Measurements from ENCODE around the gene ZNF197. TPM values are rescaled to one million over a fixed set of nuclear protein-coding genes. Genes with fewer than 3 reads are reported as not detected.

ZNF197 gene
- total RNA-seq, 1 donor from 2014 or later, result 11.5 TPM

DNA sequence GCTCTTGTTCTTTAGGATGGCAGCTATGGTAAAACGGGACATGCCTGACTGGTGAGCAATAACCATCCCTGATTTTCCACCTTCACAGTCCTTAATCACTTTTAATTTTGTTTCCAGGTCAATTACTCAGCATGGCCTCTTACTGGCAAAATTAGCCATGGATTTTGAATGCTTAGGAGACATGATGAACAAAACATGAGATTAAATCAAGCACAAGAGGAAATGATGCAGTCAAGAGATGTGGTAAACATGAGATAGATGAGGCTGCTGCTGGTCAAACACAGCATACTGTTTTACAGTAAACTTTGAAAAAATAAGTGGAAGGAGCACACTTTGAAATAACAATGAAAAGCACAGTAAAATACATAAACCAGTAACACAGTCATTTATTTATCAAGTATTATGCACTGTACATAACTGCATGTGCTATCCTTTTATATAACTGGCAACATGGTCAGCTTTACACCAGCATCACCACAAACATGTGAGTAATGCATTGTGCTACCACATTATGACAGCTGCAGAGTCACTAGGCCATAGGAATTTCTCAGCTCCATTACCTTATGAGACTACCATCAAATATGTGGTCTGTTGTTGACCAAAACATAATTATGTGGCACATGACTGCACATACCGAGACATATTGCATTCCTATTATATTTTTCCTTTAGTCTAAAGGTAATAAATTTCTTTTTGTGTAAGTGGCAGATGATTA, 57.5 kb downstream of the ZNF197 start:
- Histone ChIP-seq H3K4me1 (ENCODE audit: control insufficient read depth in 3 of 3, insufficient read depth in 3 of 3, low read length in 3 of 3) (peaks cover 0 to 9% (median 4%) of the 10 kb centered on the region in 3 donors), H3K27me3 (ENCODE audit: control insufficient read depth in 3 of 3, insufficient read depth in 3 of 3, low read length in 3 of 3) (peaks cover 0 to 4% (median 0%) of the 10 kb centered on the region in 3 donors), H3K9ac (ENCODE audit: low read depth in 1 of 3, low read length in 3 of 3) (no peak overlapping the region), H3K27ac (ENCODE audit: low read depth, low read length) (no peak overlapping the region), H3K36me3 (ENCODE audit: control insufficient read depth in 3 of 3, insufficient read depth in 3 of 3, low read length in 3 of 3) (peaks cover 0 to 11% (median 6%) of the 10 kb centered on the region in 3 donors), H3K4me3 (ENCODE audit: low read length in 3 of 3) (no peak overlapping the region), H3K9me3 (ENCODE audit: control insufficient read depth in 3 of 3, low read length in 3 of 3) (peaks cover 0 to 2% (median 0%) of the 10 kb centered on the region in 3 donors)

DNA sequence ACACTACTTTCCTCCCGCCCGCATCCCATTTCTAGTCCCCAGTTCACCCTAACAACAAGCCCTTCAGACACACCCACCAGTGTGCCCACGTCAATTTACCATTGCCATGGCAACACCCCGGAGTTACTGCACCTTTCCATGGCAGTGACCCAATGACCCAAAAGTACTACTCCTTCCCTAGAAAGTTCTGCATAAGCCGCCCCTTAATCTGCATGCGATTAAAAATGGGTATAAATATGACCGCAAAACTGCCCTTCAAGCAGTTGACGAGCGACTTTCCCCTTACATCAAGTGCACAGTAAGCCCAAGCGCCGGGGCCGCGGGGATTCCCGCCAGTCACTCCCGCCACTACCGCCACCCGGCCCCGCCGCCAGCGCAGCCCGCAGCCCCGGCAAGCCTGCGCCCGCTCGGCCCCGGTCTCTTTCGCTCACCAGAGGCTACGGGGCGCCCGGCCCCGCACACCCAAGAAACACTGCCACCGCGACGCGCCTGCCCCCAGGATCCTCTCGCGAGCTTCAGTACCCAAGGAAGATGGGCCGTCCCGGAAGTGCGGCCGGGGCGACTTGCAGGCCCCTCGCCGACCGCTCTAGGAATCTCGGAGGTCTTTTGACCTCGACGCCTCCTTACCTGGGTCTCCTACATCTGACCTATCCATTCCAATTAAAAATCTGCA, 60.4 kb downstream of the ZNF197 start:
- peaks cover 0 to 2% (median 0%) of the 10 kb centered on the region in 3 donors for H3K9me3 ChIP-seq (ENCODE audit: control insufficient read depth in 3 of 3, low read length in 3 of 3)
- H3K27ac ChIP-seq (ENCODE audit: low read depth, low read length), result no peak overlapping the region
- peaks cover 0 to 11% (median 6%) of the 10 kb centered on the region in 3 donors for H3K36me3 ChIP-seq (ENCODE audit: control insufficient read depth in 3 of 3, insufficient read depth in 3 of 3, low read length in 3 of 3)
- peaks cover 0 to 9% (median 4%) of the 10 kb centered on the region in 3 donors for H3K4me1 ChIP-seq (ENCODE audit: control insufficient read depth in 3 of 3, insufficient read depth in 3 of 3, low read length in 3 of 3)
- peak overlapping the region; percentile 26 to 68 (median 60) for H3K9ac ChIP-seq (ENCODE audit: low read depth in 1 of 3, low read length in 3 of 3)
- H3K4me3 ChIP-seq (ENCODE audit: low read length in 3 of 3), result peak overlapping the region; percentile 71 to 78 (median 77)
- peaks cover 0 to 4% (median 4%) of the 10 kb centered on the region in 3 donors for H3K27me3 ChIP-seq (ENCODE audit: control insufficient read depth in 3 of 3, insufficient read depth in 3 of 3, low read length in 3 of 3)

DNA sequence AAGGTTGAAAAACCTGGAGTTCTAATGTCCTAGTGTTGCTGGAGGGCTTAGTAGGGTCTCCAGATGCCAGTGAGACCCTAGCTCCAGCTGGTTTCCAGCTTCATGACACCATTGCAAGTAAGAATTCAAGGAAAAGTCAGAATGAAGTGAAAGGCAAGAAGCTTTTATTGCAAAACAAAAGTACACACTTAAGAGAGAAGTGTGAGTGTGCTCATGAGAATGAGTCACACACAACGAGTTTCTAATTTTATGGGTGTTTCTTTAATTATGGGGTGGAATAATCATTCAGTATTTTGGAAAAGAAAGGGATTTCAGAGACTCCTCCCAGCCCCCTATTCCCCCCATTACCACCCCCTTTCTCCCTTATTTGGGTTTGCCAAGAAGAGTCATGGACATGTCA, 63.1 kb downstream of the ZNF197 start:
- no peak overlapping the region for H3K27ac ChIP-seq (ENCODE audit: low read depth, low read length)
- H3K4me3 ChIP-seq (ENCODE audit: low read length in 3 of 3), result no peak overlapping the region
- peaks cover 0 to 9% (median 4%) of the 10 kb centered on the region in 3 donors for H3K4me1 ChIP-seq (ENCODE audit: control insufficient read depth in 3 of 3, insufficient read depth in 3 of 3, low read length in 3 of 3)
- peaks cover 0 to 4% (median 4%) of the 10 kb centered on the region in 3 donors for H3K27me3 ChIP-seq (ENCODE audit: control insufficient read depth in 3 of 3, insufficient read depth in 3 of 3, low read length in 3 of 3)
- no peaks in the 10 kb centered on the region for H3K9me3 ChIP-seq (ENCODE audit: control insufficient read depth in 3 of 3, low read length in 3 of 3)
- H3K9ac ChIP-seq (ENCODE audit: low read depth in 1 of 3, low read length in 3 of 3), result no peak overlapping the region
- peaks cover 0 to 9% (median under 1%) of the 10 kb centered on the region in 3 donors for H3K36me3 ChIP-seq (ENCODE audit: control insufficient read depth in 3 of 3, insufficient read depth in 3 of 3, low read length in 3 of 3)

Other genes starting within 250 kb of the ZNF197 start
- gene ZNF445, start 147.4 kb upstream of the ZNF197 start, total RNA-seq, result 12.0 TPM
- 15.7 TPM for gene ZKSCAN7, start 69.8 kb upstream of the ZNF197 start, total RNA-seq
- gene ZNF660, start 40.1 kb upstream of the ZNF197 start, total RNA-seq, result 3.1 TPM
- gene ZNF35, start 23.7 kb downstream of the ZNF197 start, total RNA-seq, result 11.5 TPM
- 5.2 TPM for gene ZNF502, start 87.6 kb downstream of the ZNF197 start, total RNA-seq
- 5.2 TPM for gene ZNF501, start 104.6 kb downstream of the ZNF197 start, total RNA-seq
- 12.0 TPM for gene KIAA1143, start 136.6 kb downstream of the ZNF197 start, total RNA-seq
- gene KIF15, start 136.8 kb downstream of the ZNF197 start, total RNA-seq, result 6.3 TPM
- gene TMEM42, start 236.9 kb downstream of the ZNF197 start, total RNA-seq, result 7.3 TPM
- gene TGM4, start 249.6 kb downstream of the ZNF197 start, total RNA-seq, result not detected

All from skeletal muscle tissue (tissue), 4 donors.